Fibroblast of skin of right quadriceps (primary cell): Measurements from ENCODE around the gene KCNE2.
"Not testable (repeated sequence)": the region's sequence is repeated elsewhere in the genome, so short reads cannot be mapped to it uniquely, and the experiment has no call there.

ENCODE experiments used
- DNase-seq: peaks from one replicate; pipeline ENCODE4 v3.0.0-alpha.2; 2013

The KCNE2 gene

GRCh38 chr21:34417448-34418077 is 53.8 kb downstream of the KCNE2 start:
- DNase-seq = not testable (repeated sequence)
